Progenitor cell of endocrine pancreas (in vitro differentiated cells): ENCODE data around the gene ESPNL. TPM values are rescaled to one million over a fixed set of nuclear protein-coding genes. Genes with fewer than 3 reads are reported as not detected.

Experiments used
- DNase-seq: peaks from one replicate; pipeline ENCODE4 v3.0.0; 2021; ENCODE audit warnings: low spot score; ENCODE audit not compliant: unreplicated experiment
- H3K27ac Mint-ChIP-seq: 2 replicates; pipeline ENCODE4 v1.8.0; 2021; ENCODE audit warnings: mild to moderate bottlenecking, moderate library complexity, mixed read lengths
- H3K27me3 Mint-ChIP-seq: 2 replicates; pipeline ENCODE4 v1.8.0; 2021; ENCODE audit warnings: mixed read lengths
- H3K36me3 Mint-ChIP-seq: 2 replicates; pipeline ENCODE4 v1.8.0; 2022; ENCODE audit warnings: mixed read lengths; ENCODE audit not compliant: insufficient read depth
- H3K4me1 Mint-ChIP-seq: 2 replicates; pipeline ENCODE4 v1.8.0; 2021; ENCODE audit warnings: low read depth, mixed read lengths
- H3K4me3 Mint-ChIP-seq: 2 replicates; pipeline ENCODE4 v1.8.0; 2021; ENCODE audit warnings: low read depth, mild to moderate bottlenecking, moderate library complexity, mixed read lengths
- H3K9me3 Mint-ChIP-seq: 2 replicates; pipeline ENCODE4 v1.8.0; 2021; ENCODE audit warnings: low read depth, mixed read lengths
- CTCF ChIP-seq: fragments of 200-600 bp; sonication (generic); IDR thresholded peaks from one replicate; pipeline ENCODE4 v1.5.0; 2021; ENCODE audit warnings: antibody characterized with exemption, mild to moderate bottlenecking; ENCODE audit not compliant: unreplicated experiment
- total RNA-seq: library from RNA; stranded (reverse); gene quantifications from 2 replicates; pipeline ENCODE4 v1.2.1, GENCODE V29; 2021

The ESPNL gene
- total RNA-seq, 1 donor from 2014 or later = 0.31 TPM

GRCh38 chr2:238159661-238160205 is 59.6 kb downstream of the ESPNL start:
- no peak for TF ChIP-seq CTCF
- DNase-seq = no peak
- Mint-ChIP-seq H3K36me3 (no peaks in the 10 kb centered on the region), H3K4me1 (peaks cover 3% of the 10 kb centered on the region), H3K9me3 (no peaks in the 10 kb centered on the region), H3K27me3 (peaks cover 49% of the 10 kb centered on the region), H3K4me3 (peak overlapping the region; percentile 22), H3K27ac (no peak overlapping the region)

- Mint-ChIP-seq H3K4me3 (no peak overlapping the region), H3K27ac (no peak overlapping the region)
These were observed 60.3 kb downstream of the ESPNL start for GRCh38 chr2:238160206-238161129.

GRCh38 chr2:238161291-238162051 is 61.3 kb downstream of the ESPNL start:
- H3K27me3 Mint-ChIP-seq = peaks cover 57% of the 10 kb centered on the region
- DNase-seq = no peak
- H3K36me3 Mint-ChIP-seq = peaks cover 5% of the 10 kb centered on the region
- peaks cover 3% of the 10 kb centered on the region for H3K4me1 Mint-ChIP-seq
- H3K4me3 Mint-ChIP-seq = no peak overlapping the region
- no peaks in the 10 kb centered on the region for H3K9me3 Mint-ChIP-seq
- no peak overlapping the region for H3K27ac Mint-ChIP-seq
- TF ChIP-seq CTCF = no peak

More at GRCh38 chr2:238160206-238161129, 60.3 kb downstream of the ESPNL start:
- no peak for DNase-seq
- peaks cover 3% of the 10 kb centered on the region for H3K4me1 Mint-ChIP-seq
- peak; percentile 38 for TF ChIP-seq CTCF
- H3K27me3 Mint-ChIP-seq = peaks cover 53% of the 10 kb centered on the region
- peaks cover 5% of the 10 kb centered on the region for H3K36me3 Mint-ChIP-seq
- no peaks in the 10 kb centered on the region for H3K9me3 Mint-ChIP-seq

GRCh38 chr2:238162251-238162845 is 62.2 kb downstream of the ESPNL start:
- Mint-ChIP-seq H3K27me3 (peaks cover 54% of the 10 kb centered on the region), H3K4me1 (peaks cover 3% of the 10 kb centered on the region), H3K9me3 (no peaks in the 10 kb centered on the region), H3K27ac (no peak overlapping the region), H3K4me3 (no peak overlapping the region), H3K36me3 (peaks cover 5% of the 10 kb centered on the region)
- no peak for TF ChIP-seq CTCF
- DNase-seq = no peak

GRCh38 chr2:238162846-238163441 is 62.8 kb downstream of the ESPNL start:
- Mint-ChIP-seq H3K27ac (no peak overlapping the region), H3K27me3 (peaks cover 51% of the 10 kb centered on the region), H3K36me3 (peaks cover 5% of the 10 kb centered on the region), H3K4me1 (peaks cover 3% of the 10 kb centered on the region), H3K4me3 (no peak overlapping the region), H3K9me3 (no peaks in the 10 kb centered on the region)
- no peak for TF ChIP-seq CTCF
- DNase-seq = no peak
